Progenitor cell of endocrine pancreas (in vitro differentiated cells): ENCODE results near the gene BIN1. TPM values are rescaled to one million over a fixed set of nuclear protein-coding genes. Genes with fewer than 3 reads are reported as not detected.
"Not testable (repeated sequence)": the region's sequence is repeated elsewhere in the genome, so short reads cannot be mapped to it uniquely, and the experiment has no call there.

Source experiments
- DNase-seq: peaks from one replicate; pipeline ENCODE4 v3.0.0; 2021; ENCODE audit warnings: low spot score; ENCODE audit not compliant: unreplicated experiment
- H3K27ac Mint-ChIP-seq: 2 replicates; pipeline ENCODE4 v1.8.0; 2021; ENCODE audit warnings: mild to moderate bottlenecking, moderate library complexity, mixed read lengths
- H3K27me3 Mint-ChIP-seq: 2 replicates; pipeline ENCODE4 v1.8.0; 2021; ENCODE audit warnings: mixed read lengths
- H3K36me3 Mint-ChIP-seq: 2 replicates; pipeline ENCODE4 v1.8.0; 2022; ENCODE audit warnings: mixed read lengths; ENCODE audit not compliant: insufficient read depth
- H3K4me1 Mint-ChIP-seq: 2 replicates; pipeline ENCODE4 v1.8.0; 2021; ENCODE audit warnings: low read depth, mixed read lengths
- H3K4me3 Mint-ChIP-seq: 2 replicates; pipeline ENCODE4 v1.8.0; 2021; ENCODE audit warnings: low read depth, mild to moderate bottlenecking, moderate library complexity, mixed read lengths
- H3K9me3 Mint-ChIP-seq: 2 replicates; pipeline ENCODE4 v1.8.0; 2021; ENCODE audit warnings: low read depth, mixed read lengths
- CTCF ChIP-seq: fragments of 200-600 bp; sonication (generic); IDR thresholded peaks from one replicate; pipeline ENCODE4 v1.5.0; 2021; ENCODE audit warnings: antibody characterized with exemption, mild to moderate bottlenecking; ENCODE audit not compliant: unreplicated experiment
- total RNA-seq: library from RNA; stranded (reverse); gene quantifications from 2 replicates; pipeline ENCODE4 v1.2.1, GENCODE V29; 2021

Gene BIN1
- total RNA-seq, 1 donor from 2014 or later: 66.0 TPM

- Mint-ChIP-seq H3K27ac (no peak overlapping the region), H3K4me3 (no peak overlapping the region), H3K9me3 (peaks cover 4% of the 10 kb centered on the region), H3K36me3 (peaks cover 5% of the 10 kb centered on the region), H3K27me3 (no peaks in the 10 kb centered on the region), H3K4me1 (peaks cover 20% of the 10 kb centered on the region)
- no peak for DNase-seq
- no peak for TF ChIP-seq CTCF
Measured at GRCh38 chr2:127124426-127124825, 17.5 kb upstream of the BIN1 start.

GRCh38 chr2:127122361-127123027 lies 15.5 kb upstream of the BIN1 start:
- Mint-ChIP-seq H3K9me3 (peaks cover 7% of the 10 kb centered on the region), H3K36me3 (peaks cover 5% of the 10 kb centered on the region), H3K4me1 (peaks cover 18% of the 10 kb centered on the region), H3K4me3 (no peak overlapping the region), H3K27ac (peak overlapping the region; percentile 20), H3K27me3 (no peaks in the 10 kb centered on the region)
- no peak for DNase-seq
- TF ChIP-seq CTCF: no peak

- H3K36me3 Mint-ChIP-seq: peaks cover 5% of the 10 kb centered on the region
- H3K4me1 Mint-ChIP-seq: peaks cover 20% of the 10 kb centered on the region
Measured at GRCh38 chr2:127121776-127122176, 14.8 kb upstream of the BIN1 start.

DNA sequence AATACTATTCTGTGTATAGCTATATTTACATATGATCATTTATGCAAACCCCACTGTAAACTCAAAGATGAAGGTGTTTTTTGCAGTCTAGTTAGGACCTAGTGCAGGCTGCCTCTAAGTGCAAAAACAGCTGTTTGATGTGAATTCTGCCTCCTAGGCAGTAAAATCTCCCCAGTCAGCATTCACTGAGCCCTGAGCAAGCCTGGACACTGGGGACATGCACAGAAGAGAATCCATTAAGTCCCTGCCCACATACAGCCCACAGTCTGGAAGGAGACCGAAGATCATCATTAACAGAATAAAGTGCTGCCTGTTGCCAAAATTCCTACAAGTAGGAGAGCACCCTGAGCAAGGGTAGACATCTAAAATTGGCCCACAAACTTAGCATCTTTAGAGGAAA lies 14.4 kb upstream of the BIN1 start:
- Mint-ChIP-seq H3K27ac (no peak overlapping the region), H3K4me1 (peaks cover 16% of the 10 kb centered on the region), H3K36me3 (peaks cover 5% of the 10 kb centered on the region), H3K4me3 (no peak overlapping the region), H3K9me3 (peaks cover 7% of the 10 kb centered on the region), H3K27me3 (no peaks in the 10 kb centered on the region)
- TF ChIP-seq CTCF: no peak
- no peak for DNase-seq

More at GRCh38 chr2:127121776-127122176, 14.8 kb upstream of the BIN1 start:
- DNase-seq: no peak
- no peak overlapping the region for H3K27ac Mint-ChIP-seq
- H3K27me3 Mint-ChIP-seq: no peaks in the 10 kb centered on the region
- no peak overlapping the region for H3K4me3 Mint-ChIP-seq
- no peak for TF ChIP-seq CTCF
- H3K9me3 Mint-ChIP-seq: peaks cover 7% of the 10 kb centered on the region

GRCh38 chr2:127120408-127120807 lies 13.5 kb upstream of the BIN1 start:
- not testable (repeated sequence) for H3K4me3 Mint-ChIP-seq, H3K9me3 Mint-ChIP-seq, H3K27me3 Mint-ChIP-seq, H3K27ac Mint-ChIP-seq, DNase-seq, H3K36me3 Mint-ChIP-seq
- peaks cover 16% of the 10 kb centered on the region for H3K4me1 Mint-ChIP-seq

GRCh38 chr2:127118467-127118866 lies 11.5 kb upstream of the BIN1 start:
- Mint-ChIP-seq H3K27me3 (no peaks in the 10 kb centered on the region), H3K4me3 (no peak overlapping the region), H3K36me3 (peaks cover 5% of the 10 kb centered on the region), H3K9me3 (peaks cover 7% of the 10 kb centered on the region), H3K27ac (no peak overlapping the region), H3K4me1 (peaks cover 22% of the 10 kb centered on the region)
- no peak for DNase-seq
- TF ChIP-seq CTCF: no peak
